ENCODE results near the gene ZBTB20.
A peak's percentile ranks its signal among the peaks of the same experiment; 100 is the strongest.

Gene ZBTB20

DNA sequence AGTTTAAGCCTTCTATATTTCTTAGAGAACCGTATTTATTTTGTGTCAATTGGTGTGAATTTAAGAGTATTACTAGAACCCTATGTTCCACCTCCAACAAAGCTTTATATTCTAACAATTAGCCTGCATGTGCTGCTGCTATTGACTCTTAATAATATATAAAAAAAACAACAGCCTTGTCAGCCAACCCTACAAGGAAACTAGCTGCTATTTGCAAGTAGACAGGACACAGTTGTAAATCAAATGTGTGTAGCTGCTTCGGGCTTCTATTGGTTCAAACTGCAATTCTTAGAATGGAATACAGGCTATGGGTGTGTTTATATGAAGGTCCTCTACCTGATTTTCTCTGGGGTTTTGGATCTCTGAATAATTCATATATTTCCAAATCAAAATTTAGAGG lies 60.7 kb downstream of the ZBTB20 start:
- no peak for DNase-seq

DNA sequence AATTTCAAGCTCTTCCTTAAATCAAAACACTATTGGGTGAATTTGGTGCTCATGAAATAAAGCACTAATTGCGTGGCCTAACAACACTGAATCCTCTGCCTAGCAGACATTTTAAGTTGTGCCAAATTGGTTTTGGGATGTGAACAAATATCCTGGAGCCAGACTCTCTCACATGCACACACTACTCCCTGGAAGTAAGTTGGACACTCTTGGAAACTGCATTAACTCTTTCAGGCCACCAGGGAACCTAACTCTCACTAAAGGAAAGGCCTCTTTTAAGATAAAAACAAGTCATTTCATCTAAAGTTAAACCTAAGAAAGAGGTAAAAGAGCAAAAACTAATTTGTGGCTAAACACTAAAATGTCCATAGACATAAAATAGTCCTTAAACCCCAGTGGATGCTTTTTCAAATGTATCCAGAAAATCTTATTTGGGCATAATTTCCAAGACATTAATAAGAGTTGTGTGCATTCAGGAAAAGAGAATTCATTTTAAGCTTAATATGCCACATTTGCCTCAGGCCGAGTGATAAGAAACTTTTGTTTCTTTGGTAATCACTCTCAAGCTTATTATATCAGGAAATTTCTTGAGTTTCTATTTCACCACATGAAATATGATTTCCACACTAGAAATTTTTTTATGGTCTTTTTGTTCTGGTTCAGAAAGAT lies 61.8 kb downstream of the ZBTB20 start:
- DNase-seq = no peak

DNA sequence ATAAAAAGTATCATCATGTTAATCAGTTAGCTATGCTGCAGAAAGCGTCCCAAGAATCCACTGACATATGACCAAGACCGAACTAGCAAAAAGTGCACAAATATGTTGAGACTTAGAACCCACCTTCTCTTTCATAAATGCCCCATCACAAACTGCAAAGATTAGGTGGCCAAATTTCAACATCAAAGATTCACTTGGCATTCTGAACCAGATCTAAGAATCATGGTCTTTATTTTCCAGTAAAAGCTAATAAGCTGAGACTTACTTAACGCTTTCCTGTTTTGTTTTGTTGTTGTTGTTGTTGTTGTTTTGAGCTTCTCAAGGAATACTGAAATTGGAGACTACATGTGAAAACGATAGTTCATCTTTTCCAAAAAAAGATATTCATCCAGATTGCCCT lies 62.4 kb downstream of the ZBTB20 start:
- DNase-seq = no peak

DNA sequence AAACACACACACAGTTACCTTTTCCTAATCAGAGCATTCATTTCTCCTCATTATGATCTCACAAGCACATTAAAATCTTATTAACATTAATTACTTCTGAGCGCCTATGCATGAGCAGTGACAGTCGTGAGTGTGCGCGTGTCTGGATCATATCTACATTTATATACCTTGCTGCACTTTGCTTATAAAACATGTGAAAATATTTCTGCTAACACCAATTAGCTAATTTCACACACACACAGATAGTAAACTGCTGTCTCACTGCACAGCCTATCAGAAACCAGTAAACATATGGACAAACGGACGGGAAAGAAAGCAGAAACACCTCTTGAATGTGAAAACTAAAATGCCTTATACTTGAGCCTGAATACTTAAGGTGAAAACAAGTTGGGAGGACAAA lies 64.8 kb downstream of the ZBTB20 start:
- no peak for DNase-seq

DNA sequence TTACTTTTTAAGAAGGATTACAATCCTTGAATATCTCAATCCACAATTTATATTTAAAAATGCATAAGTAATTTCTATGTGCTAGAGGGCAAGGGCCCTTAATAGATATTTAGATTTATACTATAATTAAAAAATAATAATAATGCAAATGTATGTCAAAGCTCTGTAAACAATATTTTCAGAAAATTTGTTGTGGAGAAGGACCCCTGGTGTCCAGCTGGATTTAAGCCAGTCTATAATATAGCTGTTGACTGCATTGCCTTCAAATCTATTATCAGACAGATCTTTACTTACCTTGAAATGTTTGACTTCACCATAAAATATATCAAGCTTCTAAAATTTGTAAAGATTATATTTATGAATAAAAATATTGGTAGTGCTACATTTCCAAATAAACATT lies 65.6 kb downstream of the ZBTB20 start:
- DNase-seq = no peak

DNA sequence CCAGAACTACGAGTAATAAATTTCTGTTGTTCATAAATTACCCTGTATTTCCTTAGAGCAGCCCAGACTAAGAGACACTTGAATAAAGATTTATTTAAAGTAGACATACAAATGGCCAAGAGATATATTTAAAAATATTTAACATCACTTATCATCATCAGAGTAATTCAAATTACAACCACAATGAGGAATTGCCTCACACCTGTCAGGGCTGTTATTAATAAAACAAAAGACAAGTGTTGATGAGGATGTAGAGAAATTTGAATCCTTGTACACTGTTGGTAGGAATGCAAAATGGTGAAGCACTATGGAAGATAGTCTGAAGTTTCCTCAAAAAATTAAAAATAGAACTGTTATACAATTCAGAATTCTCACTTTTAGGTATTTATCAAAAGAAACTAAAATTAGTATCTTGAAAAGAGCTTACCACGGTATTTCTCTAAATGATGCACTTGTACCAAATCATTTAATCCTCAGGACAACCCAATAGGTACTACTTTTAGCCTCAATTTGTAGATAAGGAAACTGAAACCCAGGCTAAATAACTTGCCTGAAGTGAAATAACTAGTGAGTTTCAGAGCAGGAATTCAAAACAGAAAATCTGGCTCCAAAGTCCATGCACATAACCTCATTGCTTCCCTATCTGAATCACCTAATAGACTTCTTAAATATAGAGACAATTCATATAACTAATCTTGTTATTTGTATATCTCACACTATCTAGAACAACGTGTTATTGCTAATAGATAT lies 69.4 kb downstream of the ZBTB20 start:
- DNase-seq = no peak

DNA sequence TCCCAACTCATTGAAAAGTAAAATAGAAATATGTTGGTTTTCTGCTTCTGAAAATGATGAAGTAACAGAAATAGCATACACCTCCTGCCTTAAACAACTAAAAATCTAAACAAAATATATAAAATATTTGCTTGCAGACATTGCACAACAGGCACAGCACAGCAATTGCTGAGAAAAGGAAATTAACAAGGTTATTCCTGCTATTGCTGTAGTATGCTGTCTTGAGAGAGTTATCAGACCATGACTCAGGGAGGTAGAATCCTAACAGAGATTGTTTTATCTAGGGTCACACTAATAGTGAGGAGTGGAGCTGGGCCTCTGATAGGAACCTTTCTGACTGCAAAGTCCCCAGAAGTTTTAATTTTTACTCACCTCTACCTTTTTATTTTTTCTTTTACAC lies 72.6 kb downstream of the ZBTB20 start:
- peak; percentile 33 for DNase-seq

DNA sequence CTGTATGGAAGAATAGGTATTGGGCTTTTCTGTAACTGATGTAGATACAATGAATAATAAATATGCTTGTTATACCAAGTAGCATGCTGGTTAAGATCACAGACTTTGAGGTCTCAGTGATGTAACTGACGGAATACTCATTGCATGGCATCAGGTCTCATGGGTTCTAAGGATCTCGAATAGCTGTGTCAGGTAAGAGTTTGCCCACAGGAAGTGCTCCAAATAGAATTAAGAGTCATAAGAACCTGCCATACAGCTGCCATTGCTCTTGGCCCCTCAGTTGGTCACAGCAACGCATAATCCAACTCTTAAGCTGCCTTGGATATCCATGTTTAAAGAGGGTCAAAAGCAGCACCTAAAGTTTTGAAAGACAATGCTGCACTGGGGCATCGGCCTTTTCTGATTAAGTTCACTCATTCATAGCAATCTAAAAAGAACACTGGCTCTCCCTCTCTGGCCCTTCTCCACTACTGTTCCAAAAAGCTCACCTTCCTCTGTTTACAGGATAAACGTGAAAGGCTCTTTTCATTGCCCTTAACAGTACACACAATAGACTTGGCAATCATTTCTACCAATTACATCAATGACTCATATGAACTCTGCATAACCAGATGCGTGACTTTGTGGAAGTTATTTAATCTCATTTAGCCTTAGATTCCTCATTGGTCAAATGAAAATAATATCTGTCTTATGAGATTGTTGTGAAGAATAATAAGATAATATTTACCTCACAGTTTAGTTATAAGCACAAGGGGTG lies 74.6 kb downstream of the ZBTB20 start:
- DNase-seq = peak; percentile 47

DNA sequence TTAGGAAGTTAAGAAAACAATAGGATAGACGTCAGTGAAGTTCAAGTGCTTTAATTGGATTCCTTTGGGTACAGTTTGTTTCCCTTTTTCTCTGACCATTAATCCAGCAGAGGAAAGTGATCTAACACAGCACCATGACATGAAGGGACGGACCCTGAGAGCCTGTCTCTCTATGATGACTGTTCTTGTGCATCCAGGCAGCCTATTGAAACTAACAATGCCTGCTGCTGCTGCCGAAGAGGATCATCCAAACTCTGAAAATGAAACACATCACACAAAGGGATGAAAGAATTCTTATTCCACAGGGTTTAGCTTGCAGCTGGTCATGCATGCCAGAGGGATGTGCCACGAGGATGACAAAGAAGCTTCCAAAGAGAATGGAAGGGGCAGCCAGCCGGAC lies 75.5 kb downstream of the ZBTB20 start:
- DNase-seq = peak; percentile 69

DNA sequence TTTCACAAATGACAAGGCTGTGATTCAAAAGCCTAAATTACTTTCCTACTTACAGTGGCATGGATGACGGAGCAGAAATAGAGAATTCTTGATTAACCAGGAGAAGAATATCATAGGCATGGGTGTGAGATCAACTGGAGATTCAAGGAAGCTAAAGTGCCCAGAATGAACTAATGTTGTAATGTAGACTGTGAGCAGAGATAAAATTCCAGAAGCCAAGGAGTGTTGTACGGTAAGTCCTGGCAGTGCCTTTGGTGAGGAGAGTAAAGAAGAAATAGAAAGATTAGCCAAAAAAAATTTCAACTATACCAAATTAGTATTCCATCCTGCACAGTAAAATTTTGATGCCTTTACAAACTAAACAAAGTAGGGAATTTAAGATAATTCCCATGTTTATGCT lies 75.9 kb downstream of the ZBTB20 start:
- no peak for DNase-seq

DNA sequence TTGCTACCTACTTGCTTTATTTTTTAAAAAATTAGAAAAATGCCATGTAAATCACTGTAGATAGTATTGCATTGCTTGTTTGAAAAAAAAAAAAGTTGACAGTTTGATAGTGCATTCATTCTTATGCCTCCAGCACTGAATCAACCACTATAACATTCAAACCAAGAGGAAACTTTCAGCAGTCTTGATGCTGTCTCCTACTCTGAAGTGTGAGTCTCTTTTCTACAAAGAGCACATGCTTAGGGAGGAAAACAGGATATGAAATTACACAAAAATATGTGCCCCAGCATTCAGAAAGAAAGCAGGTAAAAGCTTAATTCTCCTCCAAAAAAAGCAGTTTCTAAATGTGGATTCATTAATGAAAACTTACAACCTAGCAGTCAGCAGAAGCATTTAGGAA lies 78.3 kb downstream of the ZBTB20 start:
- no peak for DNase-seq

DNA sequence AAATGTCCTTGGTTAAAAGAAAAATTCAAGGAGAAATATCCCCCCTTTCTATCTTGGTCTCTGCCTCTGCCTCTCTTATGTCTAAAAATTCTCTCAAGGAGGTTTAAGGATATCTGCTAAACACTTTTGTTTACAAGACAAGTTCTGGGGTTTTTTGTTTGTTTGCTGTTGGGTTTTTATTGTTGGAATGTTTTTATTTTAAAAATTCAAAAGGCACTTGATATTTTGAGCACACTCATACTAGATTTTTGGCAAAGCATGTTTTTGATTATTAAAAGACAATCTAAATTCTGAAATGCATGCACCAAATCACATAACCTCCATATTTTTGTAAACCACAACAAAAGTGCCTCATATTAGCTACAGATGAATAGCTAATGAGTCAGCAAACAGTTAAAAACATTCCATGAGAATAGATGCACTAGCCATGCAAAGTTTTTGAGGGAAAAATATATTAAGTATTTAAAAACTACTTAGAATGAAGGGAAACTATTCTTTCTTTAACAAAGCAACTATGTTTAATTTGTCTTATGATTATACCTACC lies 84.6 kb downstream of the ZBTB20 start:
- DNase-seq = peak; percentile 73

DNA sequence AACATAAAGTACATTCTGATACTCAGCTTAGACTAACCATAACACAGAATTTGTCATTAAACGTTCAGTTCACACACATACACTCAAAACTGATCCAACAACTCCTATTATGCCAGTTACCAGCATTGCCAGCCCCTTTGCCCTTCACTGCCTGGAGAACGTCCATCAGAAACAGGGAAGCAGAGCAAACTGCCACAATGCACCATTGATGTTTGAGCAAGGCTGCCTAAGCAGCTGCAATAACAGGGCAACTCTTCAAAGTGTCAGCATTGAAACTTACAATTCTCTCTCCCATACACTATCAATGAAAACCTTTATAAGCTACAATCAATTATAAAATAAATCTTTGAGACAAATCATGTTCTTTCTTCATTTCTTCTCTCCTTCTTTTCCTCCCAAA lies 85.1 kb downstream of the ZBTB20 start:
- no peak for DNase-seq

DNA sequence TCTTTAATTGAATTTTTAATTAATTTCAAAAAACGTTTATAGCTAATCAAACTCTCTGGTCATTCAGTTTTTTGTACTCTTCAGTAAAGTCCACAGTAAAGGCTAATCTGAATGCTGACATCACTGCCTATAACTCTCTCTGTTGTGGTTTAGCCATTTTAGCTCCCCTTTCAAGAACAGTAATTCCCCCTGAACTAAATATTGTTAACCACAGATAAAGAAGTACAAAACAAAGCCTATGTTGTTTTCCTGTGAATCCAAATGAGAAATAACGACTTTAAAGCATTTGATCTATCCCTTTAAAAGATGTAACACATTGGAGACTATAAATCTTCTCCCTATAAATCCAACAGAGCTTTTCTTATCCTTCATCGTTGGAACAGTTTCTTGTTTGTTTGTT lies 94.2 kb downstream of the ZBTB20 start:
- no peak for DNase-seq

DNA sequence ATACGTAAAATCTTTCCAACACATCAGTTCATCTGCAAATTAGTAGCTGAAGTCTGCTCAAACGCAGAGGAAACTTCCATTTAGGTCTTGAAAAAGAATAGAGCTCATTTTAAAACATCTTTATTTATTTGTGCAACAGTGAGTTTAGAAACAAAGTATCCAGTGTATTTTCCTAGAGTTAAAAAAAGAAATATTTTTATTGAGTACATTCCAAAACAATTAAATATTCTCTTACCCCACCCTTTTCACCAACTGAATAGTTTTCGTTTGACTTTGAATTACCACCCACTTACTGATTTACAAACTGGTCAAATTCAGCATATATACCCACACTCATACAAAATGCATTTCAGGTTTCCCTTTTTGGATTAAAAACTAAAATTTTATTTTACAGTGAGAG lies 104.7 kb downstream of the ZBTB20 start:
- no peak for DNase-seq

DNA sequence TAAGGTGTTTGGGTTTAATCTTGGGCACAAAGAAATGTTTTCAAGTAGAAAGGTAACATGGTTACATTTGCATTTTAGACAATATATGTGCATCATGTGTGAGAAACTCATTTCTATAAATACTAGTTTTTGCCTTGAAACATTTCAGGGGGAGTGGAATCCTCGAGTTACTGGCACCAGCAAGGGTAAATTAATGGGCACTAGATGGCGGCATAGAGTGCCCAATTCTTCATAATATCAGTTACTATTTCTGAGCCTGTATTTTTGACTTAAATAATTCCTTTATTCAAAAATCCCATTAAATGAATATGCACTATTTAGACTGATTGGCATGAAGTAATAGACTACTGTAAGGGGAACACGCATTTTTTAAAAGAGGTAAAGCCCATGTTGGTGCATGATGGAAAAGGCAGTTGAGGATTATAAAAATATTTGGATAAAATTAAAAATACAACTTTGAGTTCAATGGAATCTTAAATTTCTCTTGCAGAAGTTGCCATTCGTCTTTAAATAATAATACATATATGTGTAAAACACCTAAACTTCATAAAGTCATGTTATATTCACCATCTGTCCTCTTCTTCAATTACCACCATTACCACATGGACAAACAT lies 106.3 kb downstream of the ZBTB20 start:
- peak; percentile 51 for DNase-seq

DNA sequence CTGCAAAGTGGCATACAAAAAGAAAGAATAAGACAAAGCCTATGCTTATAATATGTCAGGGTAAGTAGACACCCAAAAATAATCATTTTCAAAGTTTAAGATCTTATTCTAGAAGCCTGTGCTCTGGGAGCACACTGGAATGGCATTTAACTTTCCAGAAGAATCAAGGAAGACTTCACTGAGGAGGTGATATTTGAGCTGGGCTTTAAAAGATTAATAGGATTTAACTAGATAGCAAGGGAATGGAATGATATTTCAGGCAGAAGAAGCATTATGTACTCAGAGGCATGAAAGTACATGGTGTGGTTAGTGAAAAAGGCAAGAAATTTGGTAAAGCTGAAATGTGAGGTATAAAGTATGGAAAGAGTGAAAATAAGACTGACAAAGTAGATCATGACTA lies 106.8 kb downstream of the ZBTB20 start:
- DNase-seq = no peak

DNA sequence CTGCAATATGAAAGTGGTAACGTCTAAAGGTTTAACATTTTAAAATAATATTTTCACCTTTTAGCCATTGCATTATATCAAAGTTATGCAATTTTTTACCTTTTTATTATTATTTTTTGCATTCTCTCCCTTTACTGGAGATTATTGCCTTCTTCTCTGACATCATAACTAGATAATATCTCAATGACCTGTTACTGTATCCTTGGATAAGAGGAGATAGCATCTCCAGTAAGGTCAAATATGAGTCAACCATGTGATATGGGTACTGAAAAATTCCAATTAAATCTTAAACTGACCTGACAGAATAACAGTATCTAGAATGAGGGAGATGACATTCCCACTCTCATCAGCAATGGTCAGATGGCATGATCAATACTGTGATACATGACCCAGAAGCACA lies 108.3 kb downstream of the ZBTB20 start:
- DNase-seq = peak; percentile 2

DNA sequence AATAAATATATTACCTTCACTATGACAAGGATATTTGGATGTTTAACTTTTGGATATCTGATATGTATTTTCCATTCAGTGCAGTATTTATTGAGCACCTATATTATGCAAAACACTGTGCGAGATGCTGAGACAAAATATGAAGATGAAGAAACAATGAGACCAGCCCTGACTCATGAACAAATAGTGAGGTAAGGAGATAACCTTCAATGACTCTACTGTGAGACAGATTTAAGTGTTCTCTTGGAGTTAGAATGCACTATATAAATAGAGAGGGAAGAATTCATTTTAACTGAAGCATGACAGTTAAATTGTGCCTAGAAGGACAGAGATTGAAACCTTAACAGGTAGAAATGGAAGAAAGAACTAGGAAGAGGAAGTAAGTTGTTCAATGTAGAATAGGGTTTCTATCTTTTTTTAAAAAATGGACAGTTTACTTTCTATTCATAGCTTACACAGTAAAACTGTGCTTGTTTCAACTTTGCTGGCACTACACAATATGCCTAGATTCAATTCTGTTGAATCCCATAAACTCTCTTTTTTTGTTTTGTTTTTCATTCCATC lies 124.2 kb downstream of the ZBTB20 start:
- DNase-seq = no peak

DNA sequence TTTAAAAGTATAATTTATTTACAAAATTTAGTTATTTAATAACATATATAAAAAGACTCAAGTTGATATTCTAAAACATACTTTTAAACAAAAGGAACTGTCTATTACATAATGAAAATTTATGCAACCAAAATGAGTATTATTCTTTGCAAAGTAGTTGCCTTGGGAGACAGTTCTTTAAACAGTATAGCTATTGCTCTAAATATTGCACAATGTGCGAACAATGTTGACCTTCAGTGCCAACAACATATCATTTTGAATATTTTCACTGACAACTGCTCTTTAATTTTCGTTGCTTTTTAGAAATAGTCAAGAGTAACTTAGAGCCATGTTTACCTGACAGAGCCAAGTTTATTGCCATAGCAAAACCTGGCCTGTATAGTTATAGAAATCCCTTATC lies 124.9 kb downstream of the ZBTB20 start:
- DNase-seq = no peak

DNA sequence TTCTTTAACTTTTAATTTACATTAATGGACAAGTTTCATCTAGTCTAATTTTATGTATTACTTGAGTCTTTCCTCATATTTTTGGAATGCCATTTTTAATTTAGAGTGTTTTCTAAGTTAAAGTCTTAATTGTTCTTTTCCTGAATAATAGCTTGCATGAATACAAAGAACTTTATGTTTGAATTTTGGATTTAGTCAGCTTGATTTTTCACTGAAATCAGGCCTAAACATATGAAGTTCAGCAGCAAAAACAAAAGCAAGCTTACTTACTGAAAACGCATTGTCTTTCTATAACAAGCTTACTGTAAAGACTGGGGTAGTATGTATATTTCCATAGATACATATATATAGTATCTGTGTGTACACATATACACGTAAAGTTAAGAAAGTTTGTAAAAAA lies 126.0 kb downstream of the ZBTB20 start:
- DNase-seq = no peak

DNA sequence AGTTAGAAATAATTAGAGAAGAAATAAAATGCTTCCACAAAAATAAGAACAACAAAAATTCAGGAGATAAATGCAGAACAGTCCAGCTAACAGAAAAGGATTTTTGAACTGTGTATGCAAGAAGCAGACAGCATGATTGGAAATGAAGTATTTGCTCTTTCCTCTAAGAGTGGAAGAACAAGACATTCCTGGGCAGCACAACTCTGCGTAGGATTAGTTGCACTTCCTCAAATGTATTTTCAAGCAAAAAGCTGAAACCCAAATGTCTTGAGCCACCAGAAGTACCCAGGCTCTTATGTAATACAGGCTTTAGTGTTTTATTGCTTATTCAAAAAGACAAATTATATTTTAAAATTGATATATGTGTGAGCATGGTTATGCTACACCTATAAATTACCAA lies 127.2 kb downstream of the ZBTB20 start:
- DNase-seq = no peak

DNA sequence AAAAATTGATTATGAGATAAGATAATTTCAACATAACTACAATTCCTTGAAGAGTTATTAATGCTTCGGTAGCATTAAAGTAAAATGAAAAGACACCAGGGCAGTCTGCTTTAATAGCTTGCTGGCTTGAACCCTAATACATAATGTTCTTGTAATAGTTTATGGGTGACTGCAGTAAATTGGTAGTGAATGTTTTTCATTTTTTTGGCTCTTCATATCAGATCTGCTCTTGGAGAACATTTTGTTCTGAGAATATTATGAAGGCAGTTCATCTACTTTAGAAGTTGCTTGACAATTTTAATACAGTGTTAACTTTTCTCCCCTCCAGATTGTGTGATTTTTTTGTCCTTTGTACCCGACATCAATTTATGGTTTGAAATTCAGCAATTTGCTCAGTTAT lies 128.4 kb downstream of the ZBTB20 start:
- no peak for DNase-seq

Measured in EL (cell line).